ENCODE results near the gene THAP12.

- TF ChIP-seq POLR2A (IDR thresholded peaks at IDR 0.05) (no peak), CTCF (IDR thresholded peaks at IDR 0.05) (no peak)
Observed at GRCh38 chr11:76385903-76386302, 5.0 kb upstream of the THAP12 start.
